ENCODE results near the gene PPP1CC.

DNA sequence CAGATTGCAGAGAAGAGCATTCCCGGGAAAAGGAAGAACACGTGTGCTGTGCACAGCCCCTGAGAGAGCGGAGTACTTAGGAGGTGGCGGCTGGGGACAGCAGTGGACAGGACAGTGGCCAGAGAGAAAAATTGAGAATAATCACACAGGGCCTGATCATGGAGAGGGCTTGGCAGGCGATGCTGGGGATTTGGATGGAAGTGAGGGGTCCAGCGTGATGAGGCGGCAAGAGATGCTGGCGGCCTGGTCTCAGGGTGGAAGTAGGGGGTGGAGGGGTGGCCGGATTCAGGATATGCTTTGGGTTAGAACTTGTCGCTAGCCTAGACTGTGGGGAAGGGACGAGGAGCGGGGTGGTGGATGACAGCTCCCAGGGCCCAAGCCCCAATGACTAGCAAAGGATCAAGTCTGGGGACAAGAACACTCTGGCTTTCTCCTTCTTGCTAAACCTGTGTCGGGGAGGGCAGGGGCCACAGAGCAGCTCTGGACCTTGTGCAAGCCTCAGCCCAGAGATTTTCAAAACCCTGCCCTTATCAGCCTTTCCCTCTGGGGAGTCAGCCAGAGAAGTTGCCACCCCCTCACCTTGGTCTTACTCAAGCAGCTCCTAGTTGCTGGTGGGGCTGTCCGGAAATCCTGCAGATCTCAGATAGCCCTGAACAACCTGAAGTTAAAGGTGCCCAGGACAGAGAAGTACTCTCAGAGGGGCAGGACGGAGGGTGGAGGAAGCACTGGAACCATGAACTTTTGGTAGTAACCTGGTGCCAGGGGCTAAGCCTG lies 55.1 kb downstream of the PPP1CC start:
- TF ChIP-seq, protein P1, sequence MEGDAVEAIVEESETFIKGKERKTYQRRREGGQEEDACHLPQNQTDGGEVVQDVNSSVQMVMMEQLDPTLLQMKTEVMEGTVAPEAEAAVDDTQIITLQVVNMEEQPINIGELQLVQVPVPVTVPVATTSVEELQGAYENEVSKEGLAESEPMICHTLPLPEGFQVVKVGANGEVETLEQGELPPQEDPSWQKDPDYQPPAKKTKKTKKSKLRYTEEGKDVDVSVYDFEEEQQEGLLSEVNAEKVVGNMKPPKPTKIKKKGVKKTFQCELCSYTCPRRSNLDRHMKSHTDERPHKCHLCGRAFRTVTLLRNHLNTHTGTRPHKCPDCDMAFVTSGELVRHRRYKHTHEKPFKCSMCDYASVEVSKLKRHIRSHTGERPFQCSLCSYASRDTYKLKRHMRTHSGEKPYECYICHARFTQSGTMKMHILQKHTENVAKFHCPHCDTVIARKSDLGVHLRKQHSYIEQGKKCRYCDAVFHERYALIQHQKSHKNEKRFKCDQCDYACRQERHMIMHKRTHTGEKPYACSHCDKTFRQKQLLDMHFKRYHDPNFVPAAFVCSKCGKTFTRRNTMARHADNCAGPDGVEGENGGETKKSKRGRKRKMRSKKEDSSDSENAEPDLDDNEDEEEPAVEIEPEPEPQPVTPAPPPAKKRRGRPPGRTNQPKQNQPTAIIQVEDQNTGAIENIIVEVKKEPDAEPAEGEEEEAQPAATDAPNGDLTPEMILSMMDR (conservative IDR thresholded peaks at IDR 0.05; ENCODE audit: low read length), result no peak
- TF ChIP-seq EZH2phosphoT487 (IDR thresholded peaks at IDR 0.05; ENCODE audit: borderline replicate concordance, low read depth, low read length), result no peak

All from OCI-LY7 (cell line).